ENCODE results near the gene CTNNA3. TPM values are rescaled to one million over a fixed set of nuclear protein-coding genes. Genes with fewer than 3 reads are reported as not detected.

Gene CTNNA3
- total RNA-seq, 1 experiment from 2014 or later = 0.32 TPM

GRCh38 chr10:66982792-66983474, 713.1 kb downstream of the CTNNA3 start:
- Histone ChIP-seq H3K4me3 (replicated peaks in 1 of 2; ENCODE audit: low read depth in 1 of 2, low read length in 2 of 2) (no peak overlapping the region), H3K36me3 (ENCODE audit: control insufficient read depth in 1 of 2, insufficient read depth in 2 of 2, low read length in 2 of 2) (no peaks in the 10 kb centered on the region), H3K4me2 (ENCODE audit: low read length) (no peak overlapping the region), H2AFZ (ENCODE audit: low read depth, low read length, poor library complexity, severe bottlenecking) (no peak overlapping the region), H3K27me3 (ENCODE audit: insufficient read depth, low read length) (no peaks in the 10 kb centered on the region), H3K27ac (ENCODE audit: low read depth, low read length) (no peak overlapping the region), H3K79me2 (ENCODE audit: insufficient read depth, low read length) (no peaks in the 10 kb centered on the region), H3K9me2 (ENCODE audit: insufficient read depth) (no peaks in the 10 kb centered on the region), H3K9me3 (ENCODE audit: control insufficient read depth in 1 of 2, insufficient read depth in 1 of 2, low read depth in 1 of 2, low read length in 2 of 2) (no peaks in the 10 kb centered on the region), H3K4me1 (ENCODE audit: control insufficient read depth in 1 of 2, insufficient read depth in 2 of 2, low read length in 2 of 2) (no peaks in the 10 kb centered on the region), H3K9ac (ENCODE audit: low read length) (no peak overlapping the region), H4K20me1 (ENCODE audit: insufficient read depth) (no peaks in the 10 kb centered on the region)
- ChIA-PET POLR2A (no interaction called here), CTCF (no interaction called here), RAD21 (ENCODE audit: low non-redundant PET in 1 of 2, low total read pairs in 2 of 2, uncharacterized antibody in 2 of 2, unreplicated experiment in 2 of 2) (no interaction called here)
- no peak for TF ChIP-seq RAD21 (IDR thresholded peaks at IDR 0.05; ENCODE audit: low read depth)
- no peak for TF ChIP-seq CTCF (IDR thresholded peaks at IDR 0.05 in 2 of 3, conservative IDR thresholded peaks at IDR 0.05 in 1 of 3; ENCODE audit: borderline replicate concordance in 1 of 3, insufficient read depth in 1 of 3, low read depth in 2 of 3, low read length in 2 of 3)
- no peak for TF ChIP-seq TCF7L2 (IDR thresholded peaks at IDR 0.05; ENCODE audit: borderline replicate concordance, extremely low read depth, insufficient read depth, insufficient read length)
- TF ChIP-seq CEBPB (IDR thresholded peaks at IDR 0.05; ENCODE audit: low read depth) = no peak
- TF ChIP-seq EZH2 (IDR thresholded peaks at IDR 0.05) = no peak
- TF ChIP-seq YY1 (IDR thresholded peaks at IDR 0.05; ENCODE audit: extremely low read depth, insufficient replicate concordance, low read depth, low read length) = no peak
- TF ChIP-seq ZBTB33 (IDR thresholded peaks at IDR 0.05; ENCODE audit: extremely low read depth, insufficient replicate concordance, low read length) = no peak
- no peak for TF ChIP-seq ZFX (IDR thresholded peaks at IDR 0.05)
- no peak for TF ChIP-seq POLR2AphosphoS5 (IDR thresholded peaks at IDR 0.05; ENCODE audit: low read depth, low read length)
- no peak for TF ChIP-seq SIN3A (IDR thresholded peaks at IDR 0.05; ENCODE audit: low read depth)
- no peak for TF ChIP-seq MAX (IDR thresholded peaks at IDR 0.05)
- no peak for TF ChIP-seq SRF (IDR thresholded peaks at IDR 0.05; ENCODE audit: low read depth)
- TF ChIP-seq POLR2A (IDR thresholded peaks at IDR 0.05; ENCODE audit: borderline replicate concordance, extremely low read depth, insufficient read depth, insufficient read length) = no peak
- no peak for TF ChIP-seq REST (IDR thresholded peaks at IDR 0.05; ENCODE audit: low read depth)
- DNase-seq (ENCODE audit: low read depth, low spot score) = no peak
- ATAC-seq = no peak
- intact Hi-C loops (cut with micrococcal nuclease) = no loop called here
- no TSS peak for BruUV-seq (replicated peaks)
